Aorta (tissue), 5 donors: Measurements from ENCODE around the gene H3-3A. TPM values are rescaled to one million over a fixed set of nuclear protein-coding genes. Genes with fewer than 3 reads are reported as not detected.

Experiments used
- ATAC-seq: fragments of 200-7000 bp; cut with Tn5 transposase; one replicate; pipeline ENCODE4 v1.9.1; 2022; ENCODE audit warnings: moderate library complexity; ENCODE audit not compliant: low FRiP score
- DNase-seq, 2 donors: peaks; one replicate each; pipeline ENCODE4 v3.0.0-alpha.2; 2020
- H3K27ac ChIP-seq, 2 donors: one replicate each; pipeline ENCODE4 v1.5.1; 2013; ENCODE audit warnings: low read length in 2 of 2, mild to moderate bottlenecking in 2 of 2, moderate library complexity in 2 of 2, control low read depth in 1 of 2, inconsistent platforms in 1 of 2, low read depth in 1 of 2
- H3K27me3 ChIP-seq, 2 donors: one replicate each; pipeline ENCODE4 v1.6.1; 2013; ENCODE audit warnings: control low read depth in 1 of 2, low read length in 1 of 2, mild to moderate bottlenecking in 1 of 2, moderate library complexity in 1 of 2; ENCODE audit not compliant: insufficient read depth in 2 of 2, control insufficient read depth in 1 of 2
- H3K36me3 ChIP-seq, 2 donors: one replicate each; pipeline ENCODE4 v1.6.1; 2013; ENCODE audit warnings: control low read depth in 1 of 2, low read length in 1 of 2, mild to moderate bottlenecking in 1 of 2; ENCODE audit not compliant: insufficient read depth in 2 of 2, control insufficient read depth in 1 of 2
- H3K4me1 ChIP-seq, 2 donors: one replicate each; pipeline ENCODE4 v1.6.1; 2013; ENCODE audit warnings: low read length in 2 of 2, control low read depth in 1 of 2, mild to moderate bottlenecking in 1 of 2, moderate library complexity in 1 of 2; ENCODE audit not compliant: insufficient read depth in 2 of 2, control insufficient read depth in 1 of 2
- H3K4me3 ChIP-seq, 2 donors: one replicate each; pipeline ENCODE4 v1.5.1; 2013; ENCODE audit warnings: low read length in 2 of 2, control low read depth in 1 of 2, mild to moderate bottlenecking in 1 of 2
- H3K9me3 ChIP-seq: one replicate; pipeline ENCODE4 v1.6.1; 2013; ENCODE audit warnings: mild to moderate bottlenecking, low read length; ENCODE audit not compliant: control insufficient read depth
- WGBS, 2 donors: extraction: QIAGEN DNeasy Blood & Tissue Kit; methylation state at CpG; one replicate each; pipeline ENCODE4 v1.1.7; 2013; 5-methylcytosine and 5-hydroxymethylcytosine counted together
- intact Hi-C, 2 donors: fragments of 100-400 bp; cut with DNase I; formaldehyde crosslinking; loops; one replicate each; pipeline versions ENCODE4 v1.14.2 to v1.15.0; 2022
- long read RNA-seq, 2 donors: library from polyadenylated mRNA; unstranded; transcript quantifications; one replicate each; pipeline ENCODE4 v2.0.0, GENCODE V29; 2020 to 2021
- polyA plus RNA-seq, 2 donors: library from polyadenylated mRNA; stranded (reverse); fragments of 200-250 nt; gene quantifications; one replicate each; pipeline ENCODE4 v1.2.3, GENCODE V29; 2013
- total RNA-seq, 2 donors: library from RNA; stranded (reverse); fragmentation: NEBNext Ultra II Directional; extraction: Animal tissue kit (Norgen Biotek cat#: 25700); gene quantifications; one replicate each; pipeline ENCODE4 v1.2.1, GENCODE V29; 2021
- donor health status: healthy with polysubstance abuse.
- donor health status: Bipolar disorder and iron deficiency.
- donor health status: DM: no; HTN: no; CAD: no.
- donor health status: DM: no; HTN: no; CAD: no.
- donor health status: DM: yes; HTN: yes; CAD: no.

The H3-3A gene
- total RNA-seq (100 to 1,000 TPM; 310 to 349 TPM), polyA plus RNA-seq (100 to 1,000 TPM; 464 to 699 TPM)
- long read RNA-seq, donor 1, transcript H3F3A-203 (4 exons, 1,088 nt) = major isoform, 144 of 152 reads
- long read RNA-seq, donor 1, partial matches to known transcripts = 4 of 152 reads
- long read RNA-seq, donor 1, other reads (novel, unspliced or antisense) = 3 of 152 reads
- long read RNA-seq, donor 2, transcript H3F3A-201 (3 exons, 1,308 nt) = minor isoform, 10 of 66 reads
- long read RNA-seq, donor 2, transcript H3F3A-203 (4 exons, 1,088 nt) = major isoform, 49 of 66 reads
- long read RNA-seq, donor 2, partial matches to known transcripts = 4 of 66 reads
- long read RNA-seq, donor 2, other reads (novel, unspliced or antisense) = 3 of 66 reads

DNA sequence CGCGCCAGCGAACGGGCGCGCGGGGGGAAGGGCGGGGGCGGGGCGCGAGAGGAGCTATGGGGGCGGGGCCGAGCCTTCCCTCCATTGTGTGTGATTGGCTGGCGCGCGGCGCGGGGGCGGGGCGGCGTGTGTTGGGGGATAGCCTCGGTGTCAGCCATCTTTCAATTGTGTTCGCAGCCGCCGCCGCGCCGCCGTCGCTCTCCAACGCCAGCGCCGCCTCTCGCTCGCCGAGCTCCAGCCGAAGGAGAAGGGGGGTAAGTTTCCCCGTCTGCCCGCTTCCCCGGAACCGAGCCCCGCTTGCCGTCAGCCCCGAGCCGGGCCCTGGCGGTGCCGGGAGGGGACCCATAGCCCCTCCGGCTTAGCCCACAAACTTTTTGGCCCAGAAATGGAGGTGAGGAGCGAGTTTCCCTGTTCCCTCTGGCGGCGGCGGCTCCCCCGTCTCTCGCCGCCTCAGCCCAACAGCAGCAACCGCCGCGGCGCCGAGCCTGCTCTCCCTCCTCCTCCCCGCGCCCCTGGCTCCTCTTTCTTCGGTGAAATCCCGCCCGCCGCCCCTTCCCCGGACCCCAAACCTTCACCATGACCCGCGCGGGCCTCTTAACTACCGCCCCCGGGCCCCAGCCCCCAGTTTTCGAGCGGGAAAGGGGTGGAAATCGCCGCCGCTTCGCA, at the start of gene H3-3A:
TSS of gene H3-3A (plus strand) at position 159 of the 666 bp plus-strand sequence. CDS start 1,636 bp downstream, outside the sequence.
- H3K27me3 ChIP-seq = no peaks in the 10 kb centered on the region
- peak within 1 kb of the TSS; percentile 44 to 94 for H3K27ac ChIP-seq
- 1% methylated on average over 42 to 78 of the region's 78 CpGs for WGBS, 2 donors
- intact Hi-C loops = loop anchor here in 1 of 2 donors (1.0 to 10.0 kb wide), 2 partner anchors 63 to 122 kb away; partner anchors contain the start of genes ACBD3 and SDE2
- H3K4me1 ChIP-seq = peaks cover 0 to 5% of the 10 kb centered on the region in 2 donors
- ATAC-seq (peak; percentile 96), DNase-seq (peak; percentile 99 to 100)
- no peaks in the 10 kb centered on the region for H3K9me3 ChIP-seq
- peak within 1 kb of the TSS; percentile 91 to 97 for H3K4me3 ChIP-seq
- peaks cover 0 to 2% of the 10 kb centered on the region in 2 donors for H3K36me3 ChIP-seq

DNA sequence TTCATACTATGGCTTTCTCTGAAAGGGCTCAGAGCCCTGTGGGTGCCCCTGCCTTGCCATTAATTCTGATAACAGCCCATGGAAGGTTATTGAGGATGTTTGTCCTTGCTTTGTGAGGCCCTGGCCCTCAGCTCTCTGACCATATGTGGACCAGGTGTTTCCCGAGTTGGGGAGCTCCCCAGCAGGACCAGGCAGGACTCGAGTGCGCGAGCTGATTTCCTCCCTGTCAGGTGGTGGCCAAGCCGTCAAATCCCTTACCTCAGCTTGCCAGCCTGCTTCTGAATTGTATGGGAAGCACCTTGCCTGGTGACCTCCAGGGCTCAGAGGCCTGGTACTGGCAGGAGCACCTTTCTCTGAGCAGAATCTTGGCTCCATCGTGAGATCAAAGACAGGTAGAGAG, 45.4 kb upstream of the H3-3A start:
- ATAC-seq (no peak), DNase-seq (no peak)
- no peak overlapping the region for H3K4me3 ChIP-seq
- H3K9me3 ChIP-seq = no peaks in the 10 kb centered on the region
- H3K36me3 ChIP-seq = no peaks in the 10 kb centered on the region
- H3K27ac ChIP-seq = no peak overlapping the region
- whole genome bisulfite sequencing, 2 donors = 71 to 77% methylated on average over 6 of the region's 6 CpGs
- H3K4me1 ChIP-seq = no peaks in the 10 kb centered on the region
- intact Hi-C loops = no loop called here
- no peaks in the 10 kb centered on the region for H3K27me3 ChIP-seq

DNA sequence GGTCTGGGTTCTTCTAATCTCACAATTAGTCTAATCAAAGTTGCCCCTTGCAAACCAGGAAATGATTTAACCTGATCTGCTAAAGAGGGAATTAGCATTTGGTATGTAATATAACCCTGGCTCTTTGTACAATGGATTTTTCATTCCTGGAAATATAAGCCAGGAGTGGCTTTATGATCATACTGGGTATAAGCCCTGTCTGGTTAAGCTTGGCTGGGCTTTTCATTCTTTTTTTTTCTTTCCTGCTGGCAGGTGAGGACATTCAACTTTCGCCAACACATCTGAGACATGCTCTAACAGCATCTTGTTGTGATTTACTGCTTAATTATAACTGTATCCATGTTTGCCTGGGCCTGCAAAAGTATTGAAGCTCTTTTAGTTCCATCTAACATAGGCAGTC, 42.9 kb upstream of the H3-3A start:
- H3K27ac ChIP-seq = no peak overlapping the region
- H3K27me3 ChIP-seq = no peaks in the 10 kb centered on the region
- DNase-seq (no peak), ATAC-seq (no peak)
- intact Hi-C loops = no loop called here
- no peak overlapping the region for H3K4me3 ChIP-seq
- WGBS, 2 donors = 95 to 100% methylated on average over 1 of the region's 1 CpG
- no peaks in the 10 kb centered on the region for H3K9me3 ChIP-seq
- H3K36me3 ChIP-seq = no peaks in the 10 kb centered on the region
- H3K4me1 ChIP-seq = no peaks in the 10 kb centered on the region

DNA sequence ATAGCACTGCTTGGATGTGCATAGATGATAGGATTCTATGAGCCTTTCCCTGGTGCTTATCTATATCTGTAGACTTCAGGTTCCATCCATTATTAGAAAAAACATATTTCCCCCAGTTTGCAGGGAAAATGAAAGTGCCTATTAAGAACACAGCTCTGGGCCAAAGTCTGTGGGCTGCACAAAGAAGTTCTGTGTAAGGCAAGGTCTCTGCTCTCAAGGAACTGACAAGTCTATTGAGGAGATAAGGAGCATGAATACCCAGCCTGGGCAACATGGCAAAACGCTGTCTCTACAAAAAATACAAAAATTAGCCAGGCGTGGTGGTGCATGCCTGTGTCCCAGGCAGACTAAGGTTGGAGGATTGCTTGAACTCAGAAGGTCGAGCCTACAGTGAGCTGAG, 41.1 kb upstream of the H3-3A start:
- DNase-seq (no peak), ATAC-seq (no peak)
- no peak overlapping the region for H3K27ac ChIP-seq
- H3K4me1 ChIP-seq = no peaks in the 10 kb centered on the region
- H3K9me3 ChIP-seq = no peaks in the 10 kb centered on the region
- H3K36me3 ChIP-seq = no peaks in the 10 kb centered on the region
- intact Hi-C loops = no loop called here
- H3K4me3 ChIP-seq = no peak overlapping the region
- WGBS, 2 donors = 71 to 74% methylated on average over 3 of the region's 3 CpGs
- H3K27me3 ChIP-seq = no peaks in the 10 kb centered on the region

DNA sequence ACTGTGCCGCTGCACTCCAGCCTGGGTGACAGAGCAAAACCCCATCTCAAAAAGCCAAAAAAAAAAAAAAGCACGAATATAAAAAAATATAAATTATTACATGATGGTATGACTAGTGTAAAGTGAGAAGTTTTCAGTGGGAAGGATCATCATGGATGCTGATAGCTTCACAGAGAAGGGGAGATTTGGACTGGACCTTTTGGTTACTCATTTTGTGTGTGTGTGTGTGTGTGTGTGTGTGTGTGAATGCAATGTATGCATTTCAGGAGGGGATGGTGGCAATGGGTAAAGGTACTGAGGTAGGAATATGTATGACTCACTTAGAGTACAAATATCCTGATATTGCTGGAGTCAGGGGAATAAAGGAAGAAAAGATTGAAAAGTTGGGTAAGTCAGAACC, 40.7 kb upstream of the H3-3A start:
- intact Hi-C loops = no loop called here

DNA sequence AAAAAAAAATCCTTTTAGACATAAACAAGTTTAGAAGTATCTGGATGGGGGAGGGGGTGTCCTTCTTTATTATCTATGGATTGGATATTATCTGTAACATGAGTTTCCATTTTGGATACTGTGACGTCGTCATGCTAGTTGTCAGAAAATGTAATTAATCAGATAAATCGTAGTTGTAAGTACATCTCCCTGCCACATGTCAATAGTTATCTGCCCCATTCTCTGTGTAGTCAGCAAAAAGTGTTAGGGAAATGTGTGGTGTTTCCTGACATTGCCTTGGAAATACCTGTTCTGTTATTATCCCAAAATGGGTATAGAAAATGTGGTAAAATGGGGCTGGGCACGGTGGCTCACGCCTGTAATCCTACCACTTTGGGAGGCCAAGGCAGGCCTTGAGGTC, 38.8 kb upstream of the H3-3A start:
- 83 to 88% methylated on average over 5 of the region's 5 CpGs for WGBS, 2 donors
- H3K27ac ChIP-seq = no peak overlapping the region
- H3K36me3 ChIP-seq = no peaks in the 10 kb centered on the region
- H3K4me1 ChIP-seq = no peaks in the 10 kb centered on the region
- intact Hi-C loops = no loop called here
- no peaks in the 10 kb centered on the region for H3K9me3 ChIP-seq
- H3K4me3 ChIP-seq = no peak overlapping the region
- H3K27me3 ChIP-seq = no peaks in the 10 kb centered on the region
- DNase-seq = no peak
- ATAC-seq = no peak

More for the DNA sequence above, 40.7 kb upstream of the H3-3A start:
- no peaks in the 10 kb centered on the region for H3K36me3 ChIP-seq
- no peaks in the 10 kb centered on the region for H3K9me3 ChIP-seq
- no peak overlapping the region for H3K4me3 ChIP-seq
- DNase-seq (no peak), ATAC-seq (no peak)
- no peaks in the 10 kb centered on the region for H3K27me3 ChIP-seq
- no peaks in the 10 kb centered on the region for H3K4me1 ChIP-seq
- H3K27ac ChIP-seq = no peak overlapping the region
- 48 to 53% methylated on average over 2 of the region's 2 CpGs for WGBS, 2 donors

DNA sequence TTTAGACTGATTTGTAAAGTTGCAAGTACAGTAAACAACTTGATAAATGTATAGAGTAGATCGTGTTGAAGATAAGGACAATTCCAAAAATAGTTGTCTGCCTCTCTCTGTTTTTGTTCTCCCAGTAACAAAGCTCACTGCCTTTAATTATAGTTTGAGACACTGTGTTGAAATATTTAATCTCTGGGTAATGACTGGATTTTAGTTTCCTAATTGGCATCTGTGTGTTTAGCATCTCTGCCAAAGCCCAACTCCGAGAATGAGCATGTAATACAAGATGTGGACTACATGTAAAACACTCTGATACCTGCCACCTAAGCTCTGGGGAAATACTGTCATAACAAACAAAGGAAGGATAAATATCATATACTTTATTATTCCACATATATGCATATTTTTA, 35.7 kb upstream of the H3-3A start:
- no peaks in the 10 kb centered on the region for H3K4me1 ChIP-seq
- DNase-seq (no peak), ATAC-seq (no peak)
- no peak overlapping the region for H3K27ac ChIP-seq
- whole genome bisulfite sequencing, 2 donors = 31 to 38% methylated on average over 2 of the region's 2 CpGs
- H3K4me3 ChIP-seq = no peak overlapping the region
- no peaks in the 10 kb centered on the region for H3K9me3 ChIP-seq
- H3K36me3 ChIP-seq = no peaks in the 10 kb centered on the region
- intact Hi-C loops = no loop called here
- no peaks in the 10 kb centered on the region for H3K27me3 ChIP-seq

GRCh38 chr1:226027538-226028217, 34.8 kb upstream of the H3-3A start:
- ATAC-seq (no peak), DNase-seq (no peak)
- H3K27me3 ChIP-seq = no peaks in the 10 kb centered on the region
- no peak overlapping the region for H3K4me3 ChIP-seq
- no peaks in the 10 kb centered on the region for H3K36me3 ChIP-seq
- intact Hi-C loops = no loop called here
- H3K9me3 ChIP-seq = no peaks in the 10 kb centered on the region
- no peaks in the 10 kb centered on the region for H3K4me1 ChIP-seq
- H3K27ac ChIP-seq = no peak overlapping the region
- 90 to 91% methylated on average over 5 of the region's 5 CpGs for WGBS, 2 donors
